ENCODE data around the gene MAGEC3. TPM values are rescaled to one million over a fixed set of nuclear protein-coding genes. Genes with fewer than 3 reads are reported as not detected.

The MAGEC3 gene, protein sequence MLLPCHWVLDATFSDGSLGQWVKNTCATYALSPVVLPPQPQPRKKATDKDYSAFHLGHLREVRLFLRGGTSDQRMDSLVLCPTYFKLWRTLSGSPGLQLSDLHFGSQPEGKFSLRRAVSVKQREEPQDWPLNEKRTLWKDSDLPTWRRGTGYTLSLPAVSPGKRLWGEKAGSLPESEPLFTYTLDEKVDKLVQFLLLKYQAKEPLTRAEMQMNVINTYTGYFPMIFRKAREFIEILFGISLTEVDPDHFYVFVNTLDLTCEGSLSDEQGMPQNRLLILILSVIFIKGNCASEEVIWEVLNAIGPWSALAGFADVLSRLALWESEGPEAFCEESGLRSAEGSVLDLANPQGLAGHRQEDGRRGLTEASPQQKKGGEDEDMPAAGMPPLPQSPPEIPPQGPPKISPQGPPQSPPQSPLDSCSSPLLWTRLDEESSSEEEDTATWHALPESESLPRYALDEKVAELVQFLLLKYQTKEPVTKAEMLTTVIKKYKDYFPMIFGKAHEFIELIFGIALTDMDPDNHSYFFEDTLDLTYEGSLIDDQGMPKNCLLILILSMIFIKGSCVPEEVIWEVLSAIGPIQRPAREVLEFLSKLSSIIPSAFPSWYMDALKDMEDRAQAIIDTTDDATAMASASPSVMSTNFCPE
- not detected for total RNA-seq

DNA sequence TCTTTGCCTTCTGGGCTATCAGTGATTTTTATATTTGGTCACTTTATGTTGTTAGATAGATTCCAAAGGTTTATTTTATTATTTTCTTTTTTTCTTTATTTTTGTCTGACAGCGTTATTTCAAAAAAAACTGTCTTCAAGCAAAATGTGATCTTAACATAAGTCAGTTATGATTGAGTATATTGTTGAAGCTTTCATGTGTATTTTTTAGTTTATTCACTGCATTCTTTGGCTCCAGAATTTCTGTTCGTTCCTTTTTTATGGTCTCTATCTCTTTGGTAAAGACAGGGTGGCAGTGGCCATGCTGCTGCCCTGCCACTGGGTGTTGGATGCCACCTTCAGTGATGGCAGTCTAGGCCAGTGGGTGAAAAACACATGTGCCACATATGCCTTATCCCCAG lies at the start of gene MAGEC3:
TSS of gene MAGEC3 (plus strand) at position 301 of the 400 bp plus-strand sequence. CDS start at position 301, 0 bp downstream.
- intact Hi-C loops (cut with DNase I; ENCODE audit: low total_unique reads) = no loop called here
- in situ Hi-C loops (cut with MboI; ENCODE audit: low sequenced_read_pairs in 4 of 4) = no loop called here
- DNase-seq = no peak

DNA sequence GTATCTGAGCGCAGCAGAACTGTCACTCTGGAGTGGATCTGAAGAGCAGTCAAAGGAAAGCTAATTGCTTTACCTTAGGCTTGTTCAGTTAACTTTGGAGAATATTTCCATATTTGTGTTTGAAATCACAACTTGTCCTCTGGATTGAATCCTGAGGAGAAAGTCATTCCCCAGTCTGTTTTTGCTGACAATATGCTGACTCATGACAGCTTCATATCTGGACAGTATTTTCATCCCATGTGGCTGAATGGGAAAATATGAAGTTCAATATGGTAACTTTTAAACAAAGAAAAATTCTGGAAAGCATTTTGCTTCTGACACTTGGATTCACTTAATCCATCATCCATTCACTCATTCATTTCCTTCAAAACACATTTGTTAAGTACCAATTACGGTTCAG lies 46.3 kb upstream of the MAGEC3 start:
- Histone ChIP-seq H3K36me3 (no peaks in the 10 kb centered on the region), H3K9me3 (no peaks in the 10 kb centered on the region), H3K4me1 (no peaks in the 10 kb centered on the region), H3K27ac (no peak overlapping the region), H3K27me3 (no peaks in the 10 kb centered on the region), H3K4me3 (no peak overlapping the region)
- no peak for DNase-seq
- in situ Hi-C loops (cut with MboI; ENCODE audit: low sequenced_read_pairs in 4 of 4) = no loop called here
- intact Hi-C loops (cut with DNase I; ENCODE audit: low total_unique reads) = no loop called here
- ATAC-seq = no peak
- TF ChIP-seq, protein P1, sequence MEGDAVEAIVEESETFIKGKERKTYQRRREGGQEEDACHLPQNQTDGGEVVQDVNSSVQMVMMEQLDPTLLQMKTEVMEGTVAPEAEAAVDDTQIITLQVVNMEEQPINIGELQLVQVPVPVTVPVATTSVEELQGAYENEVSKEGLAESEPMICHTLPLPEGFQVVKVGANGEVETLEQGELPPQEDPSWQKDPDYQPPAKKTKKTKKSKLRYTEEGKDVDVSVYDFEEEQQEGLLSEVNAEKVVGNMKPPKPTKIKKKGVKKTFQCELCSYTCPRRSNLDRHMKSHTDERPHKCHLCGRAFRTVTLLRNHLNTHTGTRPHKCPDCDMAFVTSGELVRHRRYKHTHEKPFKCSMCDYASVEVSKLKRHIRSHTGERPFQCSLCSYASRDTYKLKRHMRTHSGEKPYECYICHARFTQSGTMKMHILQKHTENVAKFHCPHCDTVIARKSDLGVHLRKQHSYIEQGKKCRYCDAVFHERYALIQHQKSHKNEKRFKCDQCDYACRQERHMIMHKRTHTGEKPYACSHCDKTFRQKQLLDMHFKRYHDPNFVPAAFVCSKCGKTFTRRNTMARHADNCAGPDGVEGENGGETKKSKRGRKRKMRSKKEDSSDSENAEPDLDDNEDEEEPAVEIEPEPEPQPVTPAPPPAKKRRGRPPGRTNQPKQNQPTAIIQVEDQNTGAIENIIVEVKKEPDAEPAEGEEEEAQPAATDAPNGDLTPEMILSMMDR (IDR thresholded peaks at IDR 0.05 in 4 of 5, conservative IDR thresholded peaks at IDR 0.05 in 1 of 5) = no peak
- no peak for TF ChIP-seq POLR2A (IDR thresholded peaks at IDR 0.05)

More for the DNA sequence above, at the start of gene MAGEC3:
- H3K4me1 ChIP-seq = no peaks in the 10 kb centered on the region
- no peaks in the 10 kb centered on the region for H3K36me3 ChIP-seq
- H3K27ac ChIP-seq = no peak within 1 kb of the TSS
- no peak for ATAC-seq
- TF ChIP-seq, protein P1 (IDR thresholded peaks at IDR 0.05 in 4 of 5, conservative IDR thresholded peaks at IDR 0.05 in 1 of 5) = no peak
- TF ChIP-seq POLR2A (IDR thresholded peaks at IDR 0.05) = no peak
- no peaks in the 10 kb centered on the region for H3K27me3 ChIP-seq
- peaks cover 0 to 4% (median 0%) of the 10 kb centered on the region in 3 donors for H3K9me3 ChIP-seq
- no peak within 1 kb of the TSS for H3K4me3 ChIP-seq

DNA sequence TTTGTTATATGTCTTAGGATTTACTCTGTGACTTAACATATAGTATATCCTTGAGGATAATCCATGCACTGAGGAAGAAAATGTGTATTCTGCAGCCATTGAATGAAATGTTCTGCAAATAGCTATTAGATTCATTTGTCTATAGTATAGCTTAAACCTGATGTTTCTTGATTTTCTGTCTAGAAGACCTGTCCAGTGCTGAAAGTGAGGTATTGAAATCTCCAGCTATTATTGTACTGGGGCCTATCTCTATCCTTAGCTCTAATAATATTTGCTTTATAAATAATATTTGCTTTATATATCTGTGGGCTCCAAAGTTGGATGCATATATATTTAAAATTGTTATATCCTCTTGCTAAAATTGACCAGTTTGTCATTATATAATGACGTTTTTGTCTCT lies 26.7 kb upstream of the MAGEC3 start:
- Histone ChIP-seq H3K4me3 (no peak overlapping the region), H3K27ac (no peak overlapping the region), H3K9me3 (no peaks in the 10 kb centered on the region), H3K27me3 (no peaks in the 10 kb centered on the region), H3K4me1 (no peaks in the 10 kb centered on the region), H3K36me3 (no peaks in the 10 kb centered on the region)
- ATAC-seq (no peak), DNase-seq (no peak)
- in situ Hi-C loops (cut with MboI; ENCODE audit: low sequenced_read_pairs in 4 of 4) (no loop called here), intact Hi-C loops (cut with DNase I; ENCODE audit: low total_unique reads) (no loop called here)
- TF ChIP-seq, protein P1 (IDR thresholded peaks at IDR 0.05 in 4 of 5, conservative IDR thresholded peaks at IDR 0.05 in 1 of 5) = no peak
- no peak for TF ChIP-seq POLR2A (IDR thresholded peaks at IDR 0.05)

DNA sequence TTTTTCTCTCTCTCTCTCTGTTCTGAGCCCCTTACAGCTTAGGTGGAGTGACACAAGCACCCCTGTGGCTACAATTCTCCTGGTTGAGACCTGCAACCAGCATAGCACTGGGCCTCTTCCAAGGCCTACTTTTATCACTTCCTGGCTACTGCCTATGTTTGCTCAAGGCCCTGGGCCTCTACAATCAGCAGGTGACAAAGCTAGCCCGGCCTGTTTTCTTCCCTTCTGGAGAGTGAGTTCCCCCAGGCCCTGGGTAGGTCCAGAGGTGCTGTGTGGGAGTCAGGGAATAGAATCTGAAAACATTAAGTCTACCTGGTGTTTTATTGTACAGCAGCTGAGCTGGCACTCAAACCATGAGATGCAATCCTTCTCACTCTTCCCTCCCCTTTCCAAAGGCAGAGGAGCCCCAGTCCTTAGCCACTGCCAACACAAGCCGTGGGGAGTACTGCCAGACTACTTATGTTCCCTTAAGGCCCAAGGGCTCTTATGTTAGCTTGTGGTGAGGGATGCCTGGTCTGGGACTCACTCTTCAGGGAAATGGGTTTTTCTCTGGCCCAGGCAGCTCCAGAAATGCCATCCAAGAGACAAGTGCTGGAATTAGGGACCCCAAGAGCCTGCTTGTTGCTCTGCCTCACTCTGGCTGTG lies 23.8 kb upstream of the MAGEC3 start:
- no peaks in the 10 kb centered on the region for H3K4me1 ChIP-seq
- H3K9me3 ChIP-seq = no peaks in the 10 kb centered on the region
- H3K27ac ChIP-seq = no peak overlapping the region
- intact Hi-C loops (cut with DNase I; ENCODE audit: low total_unique reads) (no loop called here), in situ Hi-C loops (cut with MboI; ENCODE audit: low sequenced_read_pairs in 4 of 4) (no loop called here)
- H3K27me3 ChIP-seq = no peaks in the 10 kb centered on the region
- no peaks in the 10 kb centered on the region for H3K36me3 ChIP-seq
- DNase-seq (no peak), ATAC-seq (no peak)
- H3K4me3 ChIP-seq = no peak overlapping the region
- no peak for TF ChIP-seq POLR2A (IDR thresholded peaks at IDR 0.05)
- TF ChIP-seq, protein P1 (IDR thresholded peaks at IDR 0.05 in 4 of 5, conservative IDR thresholded peaks at IDR 0.05 in 1 of 5) = no peak
